Measurements from ENCODE around the gene SOHLH2. TPM values are rescaled to one million over a fixed set of nuclear protein-coding genes. Genes with fewer than 3 reads are reported as not detected.

The SOHLH2 gene
- total RNA-seq, 1 donor from 2014 or later, result not detected

- intact Hi-C loops (cut with micrococcal nuclease), result no loop called here
Measured at GRCh38 chr13:36190771-36191170, 23.6 kb downstream of the SOHLH2 start.

DNA sequence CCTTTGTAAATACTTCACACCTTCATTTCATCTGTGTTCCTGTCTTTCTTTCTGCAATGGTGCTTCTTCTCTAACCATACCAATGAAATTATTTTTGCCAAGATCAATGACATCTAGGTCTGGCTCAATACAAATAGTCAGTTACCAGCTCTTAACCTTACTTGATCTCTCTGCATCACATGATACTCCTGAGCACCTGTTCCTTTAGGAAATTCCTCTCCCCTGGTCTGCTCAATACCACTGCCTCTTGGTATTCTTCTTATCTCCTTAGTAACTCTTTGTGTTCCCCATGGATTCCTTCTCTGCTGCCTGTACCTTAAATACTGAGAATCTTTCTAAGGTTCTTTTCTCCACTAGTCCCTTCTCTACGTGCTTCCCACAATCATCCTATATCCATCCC is 25.9 kb downstream of the SOHLH2 start:
- intact Hi-C loops (cut with micrococcal nuclease), result no loop called here

- intact Hi-C loops (cut with micrococcal nuclease), result no loop called here
Measured at GRCh38 chr13:36183901-36184300, 30.5 kb downstream of the SOHLH2 start.

- intact Hi-C loops (cut with micrococcal nuclease), result no loop called here
Measured at GRCh38 chr13:36175621-36176020, 38.7 kb downstream of the SOHLH2 start.

- intact Hi-C loops (cut with micrococcal nuclease), result no loop called here
Measured at GRCh38 chr13:36174923-36175322, 39.4 kb downstream of the SOHLH2 start.

DNA sequence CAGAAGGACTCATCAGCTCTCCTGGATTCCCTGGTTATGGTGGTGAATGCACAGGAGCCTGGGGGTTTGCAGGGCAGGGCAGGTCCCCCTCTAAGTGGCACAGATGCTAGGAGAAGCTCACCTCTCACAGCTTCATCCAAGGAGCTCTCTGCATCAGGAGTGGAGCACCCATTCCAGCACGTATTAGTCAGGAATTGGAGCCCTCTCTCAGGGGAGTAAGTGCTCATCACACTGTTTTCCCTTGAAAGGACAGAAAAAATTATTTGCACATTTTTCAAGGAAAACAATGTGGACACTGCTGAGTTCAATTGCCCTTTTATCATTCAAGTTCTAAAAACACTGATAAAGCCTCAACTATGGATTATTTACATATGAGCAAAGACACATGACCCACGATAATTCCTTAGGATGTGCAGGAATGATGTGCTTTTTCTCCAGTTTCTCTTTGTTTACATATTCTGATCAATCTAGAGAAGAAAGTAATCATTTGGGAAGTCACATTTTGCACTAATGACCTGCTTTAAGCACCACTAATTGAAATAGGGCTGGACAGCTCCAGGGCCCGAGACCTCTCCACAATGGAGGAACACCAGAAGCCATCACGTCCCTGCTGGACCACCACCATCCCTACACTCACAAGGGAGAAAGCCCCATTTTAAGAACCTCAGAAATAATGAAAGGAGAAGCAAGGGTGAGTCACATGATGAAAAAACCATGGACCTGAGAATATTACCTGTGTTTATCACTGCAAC is 40.6 kb downstream of the SOHLH2 start:
- intact Hi-C loops (cut with micrococcal nuclease), result no loop called here

- intact Hi-C loops (cut with micrococcal nuclease), result no loop called here
Measured at GRCh38 chr13:36166046-36166445, 48.3 kb downstream of the SOHLH2 start.

GRCh38 chr13:36163809-36164308 is 50.5 kb downstream of the SOHLH2 start:
- intact Hi-C loops (cut with micrococcal nuclease), result no loop called here

- intact Hi-C loops (cut with micrococcal nuclease), result no loop called here
Measured at GRCh38 chr13:36163286-36163685, 51.1 kb downstream of the SOHLH2 start.

GRCh38 chr13:36160297-36160696 is 54.1 kb downstream of the SOHLH2 start:
- intact Hi-C loops (cut with micrococcal nuclease), result no loop called here

- intact Hi-C loops (cut with micrococcal nuclease), result no loop called here
Measured at GRCh38 chr13:36158611-36159010, 55.7 kb downstream of the SOHLH2 start.

GRCh38 chr13:36157480-36157879 is 56.9 kb downstream of the SOHLH2 start:
- intact Hi-C loops (cut with micrococcal nuclease), result no loop called here

GRCh38 chr13:36154567-36155291 is 59.6 kb downstream of the SOHLH2 start:
- intact Hi-C loops (cut with micrococcal nuclease), result no loop called here

- intact Hi-C loops (cut with micrococcal nuclease), result no loop called here
Measured at GRCh38 chr13:36151591-36151990, 62.8 kb downstream of the SOHLH2 start.

DNA sequence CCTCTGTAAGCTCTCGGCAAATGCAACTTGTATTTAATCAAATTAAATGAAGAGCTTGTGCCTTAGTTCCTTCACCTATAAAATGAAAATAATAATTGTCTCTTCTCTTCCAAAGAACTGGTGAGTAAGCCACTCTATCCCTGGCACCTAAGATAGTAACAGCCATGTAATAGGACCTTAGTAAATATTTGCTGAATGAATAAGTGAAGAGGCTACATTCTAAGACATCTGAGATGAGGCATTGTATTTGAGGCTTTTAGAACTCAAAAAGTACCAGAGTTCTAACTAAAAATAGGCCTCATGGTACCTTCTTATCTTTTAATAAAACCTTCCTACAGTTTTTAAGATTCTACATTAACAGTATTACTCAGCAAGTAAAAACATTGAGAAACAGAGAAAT is 65.9 kb downstream of the SOHLH2 start:
- intact Hi-C loops (cut with micrococcal nuclease), result no loop called here

DNA sequence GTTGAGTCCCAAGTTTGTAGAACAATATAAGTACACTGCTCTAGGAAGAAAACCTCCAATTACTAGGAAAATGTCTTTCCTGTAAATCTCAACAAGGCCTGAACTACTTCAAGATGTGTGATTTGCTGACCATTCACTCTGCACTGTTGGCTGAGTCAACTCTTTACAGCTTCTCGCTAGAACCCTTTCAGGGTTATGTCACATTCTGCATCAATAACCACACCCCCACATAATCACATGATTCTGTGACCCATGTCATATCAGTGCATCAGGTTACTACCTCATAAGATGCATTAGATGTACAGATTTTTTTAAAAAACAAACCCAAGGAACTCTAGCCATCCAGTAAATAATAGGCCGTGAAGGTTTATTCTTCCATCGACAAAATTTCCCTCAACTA is 67.0 kb downstream of the SOHLH2 start:
- intact Hi-C loops (cut with micrococcal nuclease), result no loop called here

GRCh38 chr13:36146511-36147269 is 67.7 kb downstream of the SOHLH2 start:
- intact Hi-C loops (cut with micrococcal nuclease), result no loop called here

GRCh38 chr13:36143738-36144137 is 70.6 kb downstream of the SOHLH2 start:
- intact Hi-C loops (cut with micrococcal nuclease), result no loop called here

DNA sequence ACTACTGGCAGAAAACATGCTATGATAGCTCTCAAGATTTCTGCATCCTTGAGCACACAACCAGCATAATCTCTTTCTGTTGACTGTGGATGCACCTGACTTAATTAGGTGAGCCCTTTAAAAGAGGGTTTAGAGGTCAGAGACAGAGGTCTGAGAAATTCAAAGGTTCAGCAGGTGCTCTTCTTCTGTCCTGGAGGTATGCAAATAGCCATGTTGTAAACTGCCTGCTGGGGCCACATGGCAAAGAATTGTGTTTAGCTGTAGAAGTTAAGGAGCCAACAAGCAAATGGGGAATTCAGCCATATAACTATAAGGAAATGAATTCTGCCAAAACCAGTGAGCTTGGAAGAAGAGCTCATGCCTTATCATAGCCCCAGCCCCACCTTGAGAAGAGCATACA is 71.6 kb downstream of the SOHLH2 start:
- intact Hi-C loops (cut with micrococcal nuclease), result no loop called here

DNA sequence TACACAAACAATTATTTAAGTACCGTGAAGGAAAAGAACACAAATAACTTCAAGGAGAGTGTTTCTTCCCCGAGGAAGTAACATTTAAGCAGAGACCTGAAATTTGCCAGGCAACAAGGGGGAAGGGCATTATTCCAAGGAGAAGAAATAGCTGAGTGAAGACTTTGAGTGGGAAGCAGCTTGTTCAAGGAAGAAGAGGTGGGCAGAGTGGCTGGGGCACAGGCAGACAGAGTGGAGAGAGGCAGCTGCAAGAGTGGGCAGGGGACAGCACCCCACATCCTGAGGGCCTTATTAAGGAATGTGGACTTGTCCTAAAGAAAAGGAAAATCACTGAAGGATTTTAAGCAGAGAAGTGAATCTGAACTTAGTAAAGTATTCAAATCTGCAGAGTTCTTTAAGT is 78.5 kb downstream of the SOHLH2 start:
- intact Hi-C loops (cut with micrococcal nuclease), result no loop called here

DNA sequence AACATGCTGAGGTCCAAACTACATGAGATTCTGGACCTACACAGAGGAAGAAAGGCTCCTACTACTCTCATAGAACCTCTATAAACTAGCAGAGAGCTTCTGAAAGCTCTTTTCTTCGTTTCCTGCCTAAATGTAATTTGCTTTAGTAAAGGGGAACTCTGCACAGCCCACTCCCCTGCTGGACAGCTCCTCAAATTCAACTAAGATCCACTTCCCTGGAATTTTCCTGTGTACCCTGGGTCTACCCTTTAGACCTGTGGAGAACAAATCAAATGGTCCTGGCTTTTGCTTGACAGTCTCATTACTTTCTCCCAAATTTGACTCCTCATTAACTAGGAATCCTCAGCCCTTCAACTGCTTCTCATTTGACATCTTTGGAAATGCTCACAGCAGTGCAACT is 79.7 kb downstream of the SOHLH2 start:
- intact Hi-C loops (cut with micrococcal nuclease), result no loop called here
